D721Med (cell line): ENCODE measurements around the gene AP2B1.
A peak's percentile ranks its signal among the peaks of the same experiment; 100 is the strongest.

Experiments used
- DNase-seq: peaks from one replicate; pipeline ENCODE4 v3.0.0; 2011; ENCODE audit warnings: low spot score; ENCODE audit not compliant: insufficient read length
- FAIRE-seq: peaks from 2 replicates; lab custom pipeline; 2011; peaks lifted over from hg19 to GRCh38; lab: Jason Lieb, UNC
- CTCF ChIP-seq: IDR thresholded peaks from 2 replicates; pipeline ENCODE4 v1.5.1; 2012; ENCODE audit warnings: mild to moderate bottlenecking, control low read depth; ENCODE audit not compliant: insufficient read depth; ENCODE audit errors: missing control alignments

The AP2B1 gene

GRCh38 chr17:35653619-35654361 is 66.7 kb downstream of the AP2B1 start:
- FAIRE-seq: no peak
- no peak for TF ChIP-seq CTCF
- DNase-seq: no peak

GRCh38 chr17:35655303-35655702 is 68.2 kb downstream of the AP2B1 start:
- FAIRE-seq (no peak), DNase-seq (no peak)
- no peak for TF ChIP-seq CTCF

- DNase-seq (no peak), FAIRE-seq (no peak)
- TF ChIP-seq CTCF: peak; percentile 9
Measured at GRCh38 chr17:35660902-35661301, 73.8 kb downstream of the AP2B1 start.

GRCh38 chr17:35664685-35665084 is 77.6 kb downstream of the AP2B1 start:
- no peak for TF ChIP-seq CTCF
- no peak for DNase-seq
- no peak for FAIRE-seq

GRCh38 chr17:35665662-35666061 is 78.5 kb downstream of the AP2B1 start:
- no peak for TF ChIP-seq CTCF
- DNase-seq (no peak), FAIRE-seq (no peak)

GRCh38 chr17:35666070-35666469 is 78.9 kb downstream of the AP2B1 start:
- no peak for TF ChIP-seq CTCF
- FAIRE-seq (no peak), DNase-seq (no peak)

GRCh38 chr17:35666967-35667532 is 79.9 kb downstream of the AP2B1 start:
- no peak for TF ChIP-seq CTCF
- DNase-seq (no peak), FAIRE-seq (no peak)
